Natural killer cell (primary cell): ENCODE data around the gene TMEM132D. TPM values are rescaled to one million over a fixed set of nuclear protein-coding genes. Genes with fewer than 3 reads are reported as not detected.
"Not testable (repeated sequence)": the region's sequence is repeated elsewhere in the genome, so short reads cannot be mapped to it uniquely, and the experiment has no call there.

Experiments
- ATAC-seq, 3 donors: fragments of 150-1000 bp in 2 of 3; fragments of 200-7000 bp in 1 of 3; cut with Tn5 transposase; 1 replicate in 1 of 3; 2 replicates in 2 of 3; pipeline ENCODE4 v1.10.0; 2021; ENCODE audit warnings: mild to moderate bottlenecking in 2 of 3, moderate library complexity in 2 of 3
- DNase-seq, 2 donors: peaks; one replicate each; pipeline versions ENCODE4 v3.0.0 to v3.0.0-alpha.2; 2013 to 2021; ENCODE audit warnings: mixed read lengths in 1 of 2
- H3K27ac ChIP-seq: one replicate; pipeline ENCODE4 v1.5.1; 2013; ENCODE audit warnings: mild to moderate bottlenecking, low read length
- H3K27me3 ChIP-seq: one replicate; pipeline ENCODE4 v1.6.1; 2013; ENCODE audit warnings: low read length; ENCODE audit not compliant: control insufficient read depth, insufficient read depth
- H3K36me3 ChIP-seq: one replicate; pipeline ENCODE4 v1.6.1; 2013; ENCODE audit warnings: low read length; ENCODE audit not compliant: control insufficient read depth, insufficient read depth
- H3K4me1 ChIP-seq: one replicate; pipeline ENCODE4 v1.6.1; 2013; ENCODE audit warnings: low read length; ENCODE audit not compliant: control insufficient read depth, insufficient read depth
- H3K4me3 ChIP-seq: one replicate; pipeline ENCODE4 v1.5.1; 2013; ENCODE audit warnings: low read length
- H3K9me3 ChIP-seq: one replicate; pipeline ENCODE4 v1.6.1; 2013; ENCODE audit warnings: low read length; ENCODE audit not compliant: control insufficient read depth, insufficient read depth
- H3K27ac Mint-ChIP-seq, 2 donors: one replicate each; pipeline ENCODE4 v1.8.0; 2022; ENCODE audit warnings: mild to moderate bottlenecking in 2 of 2, mixed read lengths in 2 of 2, moderate library complexity in 1 of 2
- H3K27me3 Mint-ChIP-seq, 2 donors: one replicate each; pipeline ENCODE4 v1.8.0; 2022; ENCODE audit warnings: low read depth in 2 of 2, mixed read lengths in 2 of 2
- H3K36me3 Mint-ChIP-seq: one replicate; pipeline ENCODE4 v1.8.0; 2022; ENCODE audit warnings: mixed read lengths
- H3K4me1 Mint-ChIP-seq, 2 donors: one replicate each; pipeline ENCODE4 v1.8.0; 2022; ENCODE audit warnings: mixed read lengths in 2 of 2
- H3K4me3 Mint-ChIP-seq: one replicate; pipeline ENCODE4 v1.8.0; 2022; ENCODE audit warnings: mild to moderate bottlenecking, moderate library complexity, mixed read lengths
- H3K9me3 Mint-ChIP-seq, 2 donors: one replicate each; pipeline ENCODE4 v1.8.0; 2022; ENCODE audit warnings: mixed read lengths in 2 of 2
- WGBS: methylation state at CpG from one replicate; pipeline ENCODE4 v1.1.7; 2013; ENCODE audit warnings: missing lambda C conversion rate; ENCODE audit not compliant: insufficient coverage; 5-methylcytosine and 5-hydroxymethylcytosine counted together
- intact Hi-C: fragments of 100-400 bp; cut with micrococcal nuclease; formaldehyde crosslinking; loops from one replicate; pipeline ENCODE4 v1.14.2; 2022
- total RNA-seq, 4 donors: library from RNA; stranded (reverse); fragments of 120-200 nt in 1 of 4; gene quantifications; one replicate each; pipeline versions ENCODE4 v1.2.3 to v1.2.4, GENCODE V29; 2013 to 2022
- TF ChIP-seq, protein P1 (sequence below): fragments of 200-600 bp; IDR thresholded peaks from one replicate; pipeline ENCODE4 v1.8.0; 2022; ENCODE audit warnings: antibody characterized with exemption

The TMEM132D gene
- total RNA-seq, 3 donors from 2014 or later (not counting 1 experiment from before 2014, with no cell fraction given), result not detected

DNA sequence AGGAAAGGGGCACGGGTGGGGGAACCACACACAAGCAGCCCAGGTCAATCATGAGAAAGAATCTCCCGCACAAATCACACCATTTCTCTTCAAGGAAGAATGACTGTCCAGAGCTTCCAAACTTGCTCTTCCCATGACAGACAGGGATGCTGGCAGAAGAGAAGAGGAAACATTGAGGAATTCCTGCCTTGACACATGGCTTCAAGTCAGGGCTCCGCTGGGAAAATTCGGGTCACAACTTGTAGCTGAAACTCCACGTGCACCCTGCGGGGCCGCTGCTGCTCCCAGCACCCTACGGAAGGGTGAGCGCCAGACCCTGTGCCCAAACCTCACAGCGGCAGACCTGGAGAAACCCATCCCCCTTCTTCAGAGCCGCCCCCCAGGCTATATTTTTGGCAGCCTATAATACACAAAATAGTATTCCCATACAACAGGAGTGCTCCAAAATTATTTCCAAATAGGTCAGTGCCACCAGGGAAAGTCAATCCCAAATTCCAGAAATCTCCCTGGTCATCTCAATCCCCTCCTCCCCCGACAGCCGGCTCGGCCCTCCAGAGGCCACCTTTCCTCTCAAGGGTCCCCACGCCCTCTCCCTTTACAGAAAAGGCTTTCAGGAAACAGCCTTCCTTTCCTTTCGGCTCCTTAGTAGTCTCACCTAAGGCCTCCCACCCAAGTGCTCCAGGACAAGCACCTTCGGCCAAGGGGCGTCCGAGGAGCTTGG lies 1.3 kb downstream of the TMEM132D start:
- intact Hi-C loops, result no loop called here
- WGBS, result 6% methylated on average over 19 of the region's 19 CpGs
- peaks cover 33 to 45% of the 10 kb centered on the region in 2 donors for H3K27me3 Mint-ChIP-seq
- H3K4me3 ChIP-seq, result no peak overlapping the region
- TF ChIP-seq, protein P1, sequence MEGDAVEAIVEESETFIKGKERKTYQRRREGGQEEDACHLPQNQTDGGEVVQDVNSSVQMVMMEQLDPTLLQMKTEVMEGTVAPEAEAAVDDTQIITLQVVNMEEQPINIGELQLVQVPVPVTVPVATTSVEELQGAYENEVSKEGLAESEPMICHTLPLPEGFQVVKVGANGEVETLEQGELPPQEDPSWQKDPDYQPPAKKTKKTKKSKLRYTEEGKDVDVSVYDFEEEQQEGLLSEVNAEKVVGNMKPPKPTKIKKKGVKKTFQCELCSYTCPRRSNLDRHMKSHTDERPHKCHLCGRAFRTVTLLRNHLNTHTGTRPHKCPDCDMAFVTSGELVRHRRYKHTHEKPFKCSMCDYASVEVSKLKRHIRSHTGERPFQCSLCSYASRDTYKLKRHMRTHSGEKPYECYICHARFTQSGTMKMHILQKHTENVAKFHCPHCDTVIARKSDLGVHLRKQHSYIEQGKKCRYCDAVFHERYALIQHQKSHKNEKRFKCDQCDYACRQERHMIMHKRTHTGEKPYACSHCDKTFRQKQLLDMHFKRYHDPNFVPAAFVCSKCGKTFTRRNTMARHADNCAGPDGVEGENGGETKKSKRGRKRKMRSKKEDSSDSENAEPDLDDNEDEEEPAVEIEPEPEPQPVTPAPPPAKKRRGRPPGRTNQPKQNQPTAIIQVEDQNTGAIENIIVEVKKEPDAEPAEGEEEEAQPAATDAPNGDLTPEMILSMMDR, result no peak
- no peak for DNase-seq
- H3K4me1 Mint-ChIP-seq, result no peaks in the 10 kb centered on the region
- no peaks in the 10 kb centered on the region for H3K9me3 ChIP-seq
- H3K4me1 ChIP-seq, result no peaks in the 10 kb centered on the region
- H3K27ac ChIP-seq, result no peak overlapping the region
- no peaks in the 10 kb centered on the region for H3K36me3 Mint-ChIP-seq
- no peak overlapping the region for H3K4me3 Mint-ChIP-seq
- H3K36me3 ChIP-seq, result no peaks in the 10 kb centered on the region
- no peaks in the 10 kb centered on the region for H3K9me3 Mint-ChIP-seq
- no peak for ATAC-seq
- peaks cover 2% of the 10 kb centered on the region for H3K27me3 ChIP-seq
- no peak overlapping the region for H3K27ac Mint-ChIP-seq

DNA sequence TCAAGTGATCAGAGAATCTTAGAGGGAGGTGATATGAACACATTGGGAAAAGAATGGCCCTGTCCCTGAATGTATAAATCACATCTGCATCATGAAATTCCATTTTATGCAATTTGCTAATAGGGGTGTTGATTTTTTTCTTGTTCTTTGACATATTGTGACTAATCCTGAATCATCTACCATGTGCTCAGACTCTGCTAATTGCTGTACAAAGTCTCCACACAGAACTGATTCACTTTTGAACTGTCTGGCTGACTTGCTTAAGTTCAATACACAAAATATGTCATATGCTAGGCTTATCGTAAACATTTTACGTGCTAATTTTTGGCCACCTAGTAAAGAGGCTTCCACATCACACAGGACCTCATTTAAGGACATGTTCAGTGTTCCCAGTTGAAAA lies 2.6 kb downstream of the TMEM132D start:
- no peak overlapping the region for H3K4me3 ChIP-seq
- DNase-seq, result no peak
- TF ChIP-seq, protein P1, result no peak
- H3K36me3 ChIP-seq, result no peaks in the 10 kb centered on the region
- ATAC-seq, result no peak
- H3K4me1 ChIP-seq, result no peaks in the 10 kb centered on the region
- Mint-ChIP-seq H3K36me3 (no peaks in the 10 kb centered on the region), H3K27ac (no peak overlapping the region), H3K27me3 (peaks cover 32 to 43% of the 10 kb centered on the region in 2 donors), H3K4me1 (no peaks in the 10 kb centered on the region), H3K4me3 (no peak overlapping the region), H3K9me3 (no peaks in the 10 kb centered on the region)
- H3K9me3 ChIP-seq, result no peaks in the 10 kb centered on the region
- 94% methylated on average over 2 of the region's 2 CpGs for WGBS
- H3K27ac ChIP-seq, result no peak overlapping the region
- H3K27me3 ChIP-seq, result peaks cover 2% of the 10 kb centered on the region
- intact Hi-C loops, result no loop called here

DNA sequence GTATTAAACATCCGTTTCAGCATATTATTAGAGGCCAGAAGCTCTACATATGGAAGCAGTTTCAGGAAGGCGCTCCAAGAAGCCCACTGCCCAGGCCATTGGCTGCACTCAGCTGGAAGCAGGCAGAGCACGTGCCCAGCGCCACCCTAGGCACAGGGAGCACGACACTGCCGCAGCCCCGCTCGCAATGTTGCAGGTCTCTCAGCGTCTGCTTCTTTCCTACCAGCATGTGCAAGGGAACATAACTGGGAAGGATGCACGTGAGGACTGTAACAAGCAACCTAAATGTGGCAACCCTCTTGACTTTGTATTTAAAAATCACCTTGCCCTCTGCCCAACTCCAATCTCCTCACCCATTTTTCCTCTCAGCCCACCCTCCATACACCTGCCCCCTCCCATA lies 3.5 kb downstream of the TMEM132D start:
- Histone ChIP-seq H3K4me3 (no peak overlapping the region), H3K4me1 (no peaks in the 10 kb centered on the region), H3K36me3 (no peaks in the 10 kb centered on the region), H3K27ac (no peak overlapping the region), H3K9me3 (no peaks in the 10 kb centered on the region), H3K27me3 (peaks cover 2% of the 10 kb centered on the region)
- TF ChIP-seq, protein P1, result no peak
- DNase-seq (no peak), ATAC-seq (no peak)
- WGBS, result 78% methylated on average over 10 of the region's 10 CpGs
- H3K27me3 Mint-ChIP-seq, result peaks cover 25 to 34% of the 10 kb centered on the region in 2 donors
- no peak overlapping the region for H3K4me3 Mint-ChIP-seq
- no peaks in the 10 kb centered on the region for H3K9me3 Mint-ChIP-seq
- intact Hi-C loops, result no loop called here
- no peaks in the 10 kb centered on the region for H3K36me3 Mint-ChIP-seq
- H3K27ac Mint-ChIP-seq, result no peak overlapping the region
- no peaks in the 10 kb centered on the region for H3K4me1 Mint-ChIP-seq

DNA sequence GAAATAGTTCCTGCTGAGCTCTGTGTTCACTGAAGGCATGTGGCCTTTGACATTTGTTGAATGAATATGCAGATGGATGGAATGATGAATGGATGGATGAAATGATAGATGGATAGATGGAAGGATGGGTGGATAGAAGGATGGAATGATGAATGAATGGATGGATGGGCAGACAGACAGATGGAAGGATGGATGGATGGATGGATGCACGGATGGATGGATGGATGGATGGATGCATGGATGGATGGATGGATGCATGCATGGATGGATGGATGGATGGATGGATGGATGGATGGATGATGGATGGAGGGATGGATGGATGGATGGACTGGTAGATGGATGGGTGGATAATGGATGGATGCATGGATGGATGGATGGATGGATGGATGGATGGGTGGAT lies 4.8 kb downstream of the TMEM132D start:
- ATAC-seq, H3K36me3 ChIP-seq, H3K27ac ChIP-seq, DNase-seq, H3K4me1 ChIP-seq, H3K27ac Mint-ChIP-seq, H3K4me3 Mint-ChIP-seq, H3K9me3 ChIP-seq, H3K4me3 ChIP-seq, H3K4me1 Mint-ChIP-seq, H3K27me3 ChIP-seq, H3K9me3 Mint-ChIP-seq, intact Hi-C loops, H3K36me3 Mint-ChIP-seq: not testable (repeated sequence)
- peaks cover 18 to 24% of the 10 kb centered on the region in 2 donors for H3K27me3 Mint-ChIP-seq
- WGBS, result 93% methylated on average over 1 of the region's 1 CpG
